ENCODE data around the gene CPED1. TPM values are rescaled to one million over a fixed set of nuclear protein-coding genes. Genes with fewer than 3 reads are reported as not detected.
"Not testable (repeated sequence)": the region's sequence is repeated elsewhere in the genome, so short reads cannot be mapped to it uniquely, and the experiment has no call there.

Gene CPED1
- total RNA-seq, 1 donor from 2014 or later: 25.8 TPM

GRCh38 chr7:121071662-121072061 lies 83.2 kb downstream of the CPED1 start:
- DNase-seq: no peak

GRCh38 chr7:121072826-121073225 lies 84.3 kb downstream of the CPED1 start:
- DNase-seq: no peak

GRCh38 chr7:121073463-121074099 lies 85.1 kb downstream of the CPED1 start:
- DNase-seq: no peak

GRCh38 chr7:121075424-121075841 lies 86.9 kb downstream of the CPED1 start:
- not testable (repeated sequence) for DNase-seq

- DNase-seq: no peak
Observed at GRCh38 chr7:121075952-121076349, 87.4 kb downstream of the CPED1 start.

- DNase-seq: no peak
Observed at GRCh38 chr7:121076350-121077164, 88.0 kb downstream of the CPED1 start.

- no peak for DNase-seq
Observed at GRCh38 chr7:121077165-121077630, 88.7 kb downstream of the CPED1 start.

- no peak for DNase-seq
Observed at GRCh38 chr7:121078701-121079227, 90.3 kb downstream of the CPED1 start.

- DNase-seq: no peak
Observed at GRCh38 chr7:121079425-121080169, 91.1 kb downstream of the CPED1 start.

GRCh38 chr7:121080257-121080912 lies 91.9 kb downstream of the CPED1 start:
- DNase-seq: no peak

GRCh38 chr7:121080913-121081326 lies 92.4 kb downstream of the CPED1 start:
- no peak for DNase-seq

GRCh38 chr7:121081327-121081936 lies 92.9 kb downstream of the CPED1 start:
- DNase-seq: peak; percentile 85

GRCh38 chr7:121082400-121083101 lies 94.0 kb downstream of the CPED1 start:
- DNase-seq: no peak

GRCh38 chr7:121083138-121083789 lies 94.8 kb downstream of the CPED1 start:
- DNase-seq: no peak

GRCh38 chr7:121083790-121084251 lies 95.3 kb downstream of the CPED1 start:
- DNase-seq: no peak

GRCh38 chr7:121084256-121084655 lies 95.7 kb downstream of the CPED1 start:
- DNase-seq: no peak

- DNase-seq: no peak
Observed at GRCh38 chr7:121084748-121085336, 96.3 kb downstream of the CPED1 start.

- DNase-seq: no peak
Observed at GRCh38 chr7:121085922-121086321, 97.4 kb downstream of the CPED1 start.

GRCh38 chr7:121088870-121089269 lies 100.4 kb downstream of the CPED1 start:
- no peak for DNase-seq

GRCh38 chr7:121094829-121095228 lies 106.3 kb downstream of the CPED1 start:
- no peak for DNase-seq
